GM21786 (cell line): ENCODE data around the gene PNPLA2.
A peak's percentile ranks its signal among the peaks of the same experiment; 100 is the strongest.

ENCODE experiments used
- ATAC-seq: cut with Tn5 transposase; IDR thresholded peaks from one replicate; pipeline ENCODE4 v1.9.1; 2021; ENCODE audit not compliant: unreplicated experiment

Gene PNPLA2

DNA sequence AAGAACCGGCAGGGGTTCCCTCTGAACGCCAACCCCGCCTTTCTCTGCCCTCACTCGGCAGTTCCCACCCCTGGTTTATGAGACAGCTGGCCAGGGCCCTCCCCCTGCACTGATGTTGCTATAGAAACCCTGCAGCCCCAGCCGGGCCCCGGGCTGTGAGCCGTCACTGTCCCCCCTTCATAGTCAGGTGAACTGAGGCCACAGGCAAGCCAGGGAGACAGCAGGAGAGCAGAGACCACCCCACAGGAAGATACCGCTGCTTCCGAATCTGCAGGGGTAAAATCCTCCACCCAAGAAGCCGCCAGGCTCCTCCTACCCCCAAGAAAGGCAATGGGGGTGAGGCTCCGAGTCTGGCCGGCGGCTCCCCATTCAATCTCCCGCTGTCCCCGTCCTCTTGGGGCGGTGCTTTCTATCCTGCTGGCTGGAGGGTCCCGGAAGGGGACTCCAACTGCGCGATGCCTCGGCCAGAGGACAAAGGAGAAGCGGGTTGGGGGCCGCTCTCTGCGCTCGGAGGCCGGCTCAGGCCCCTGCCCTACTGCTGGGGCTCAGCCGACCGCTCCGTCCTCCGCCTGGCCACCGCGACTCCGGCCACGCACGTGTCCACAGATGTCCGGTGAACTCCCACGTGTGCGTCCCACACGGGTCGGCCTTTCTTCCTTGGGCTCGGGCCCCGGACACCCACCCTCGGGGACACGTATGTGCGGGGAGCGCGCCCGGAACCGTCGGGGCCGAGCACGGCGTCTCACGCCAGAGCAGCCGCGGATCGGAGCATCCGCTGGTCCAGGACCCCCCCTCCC, 21.2 kb upstream of the PNPLA2 start:
- peak; percentile 56 for ATAC-seq

DNA sequence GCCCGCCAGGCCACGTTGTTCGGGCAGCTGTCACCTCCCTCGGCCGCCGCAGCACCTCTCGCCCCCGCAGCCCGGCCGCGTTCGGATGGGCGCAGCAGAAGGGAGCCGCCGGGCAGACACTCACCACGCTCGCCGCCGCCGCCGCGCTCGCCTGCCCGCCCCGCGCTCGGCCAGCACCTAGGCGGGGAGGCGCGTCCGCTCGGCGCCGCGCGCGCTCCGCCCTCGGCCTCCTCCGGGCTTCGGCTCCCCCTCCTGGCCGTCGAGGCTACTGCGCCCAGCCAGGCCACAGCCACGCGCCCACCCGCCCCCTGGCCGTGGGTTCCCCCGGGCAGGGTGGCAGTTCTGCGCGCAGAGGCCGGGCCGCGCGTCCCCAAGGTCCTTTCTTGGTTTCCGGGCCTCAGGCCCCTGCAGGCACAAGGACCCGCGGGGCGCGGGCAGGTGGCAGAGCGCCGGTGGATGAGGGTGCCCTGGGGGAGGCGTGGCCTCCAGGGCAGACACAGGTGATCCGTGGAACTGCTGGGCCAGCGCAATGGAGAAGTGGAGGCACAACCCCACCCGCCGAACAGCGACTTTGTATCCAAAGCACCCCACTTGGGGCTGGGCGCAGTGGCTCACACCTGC, 20.5 kb upstream of the PNPLA2 start, which contains the start of gene SLC25A22:
Gene SLC25A22 (minus strand): TSS at position 189 of the 621 bp plus-strand sequence. CDS start 3,275 bp downstream, outside the sequence.
- ATAC-seq: peak; percentile 49

DNA sequence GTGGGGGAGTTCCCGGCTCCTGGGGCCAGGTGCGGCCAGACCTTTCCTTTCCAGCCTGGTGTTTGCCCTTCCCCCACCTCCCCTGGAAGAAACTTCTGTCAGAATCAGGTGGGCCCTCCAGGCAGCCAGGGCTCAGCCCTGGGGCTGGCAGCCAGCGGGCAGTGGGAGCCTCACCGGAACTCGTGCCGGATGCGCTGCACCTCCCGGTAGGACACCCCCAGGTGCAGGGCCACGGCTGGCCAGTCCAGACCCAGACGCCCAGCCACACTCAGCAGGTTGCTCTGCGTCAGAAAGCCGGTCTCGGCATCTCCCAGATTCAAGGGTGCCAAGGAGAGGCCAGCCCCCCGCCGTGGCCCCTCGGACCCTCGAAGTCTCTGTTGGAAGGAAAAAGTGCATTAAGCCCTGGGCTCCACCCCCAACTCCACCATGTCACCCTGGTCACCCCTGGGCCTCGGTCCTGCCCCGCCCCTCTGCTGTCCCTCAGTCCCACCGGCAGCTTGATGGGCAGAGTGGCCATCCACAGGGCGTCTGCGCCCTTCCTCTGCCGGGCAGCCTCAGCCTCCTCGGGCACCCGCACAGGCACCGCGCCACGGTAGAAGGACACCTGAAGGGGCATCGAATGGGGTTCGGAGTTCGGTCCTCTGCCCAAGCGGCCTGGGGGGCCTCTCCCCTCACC, 18.9 kb upstream of the PNPLA2 start:
- no peak for ATAC-seq

DNA sequence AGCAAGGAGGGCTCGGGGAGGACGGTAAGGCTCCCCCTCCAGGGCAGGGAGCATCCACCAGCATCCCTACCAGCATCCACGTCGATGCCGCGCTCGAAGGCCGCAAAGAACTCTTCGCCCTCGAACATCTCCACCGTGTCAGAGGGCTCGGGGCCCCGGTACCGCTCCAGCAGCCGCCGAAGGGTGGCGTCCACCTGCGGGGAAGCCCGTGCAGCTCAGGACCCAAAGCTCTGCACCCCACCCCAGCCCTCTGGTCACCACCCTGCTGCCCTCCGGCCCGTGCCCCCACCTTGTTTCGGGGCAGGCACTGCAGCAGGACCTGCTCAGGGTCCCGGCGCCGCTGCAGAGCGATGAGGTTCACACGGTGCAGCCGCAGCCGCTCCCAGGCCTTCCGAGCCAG, 18.2 kb upstream of the PNPLA2 start:
- no peak for ATAC-seq

DNA sequence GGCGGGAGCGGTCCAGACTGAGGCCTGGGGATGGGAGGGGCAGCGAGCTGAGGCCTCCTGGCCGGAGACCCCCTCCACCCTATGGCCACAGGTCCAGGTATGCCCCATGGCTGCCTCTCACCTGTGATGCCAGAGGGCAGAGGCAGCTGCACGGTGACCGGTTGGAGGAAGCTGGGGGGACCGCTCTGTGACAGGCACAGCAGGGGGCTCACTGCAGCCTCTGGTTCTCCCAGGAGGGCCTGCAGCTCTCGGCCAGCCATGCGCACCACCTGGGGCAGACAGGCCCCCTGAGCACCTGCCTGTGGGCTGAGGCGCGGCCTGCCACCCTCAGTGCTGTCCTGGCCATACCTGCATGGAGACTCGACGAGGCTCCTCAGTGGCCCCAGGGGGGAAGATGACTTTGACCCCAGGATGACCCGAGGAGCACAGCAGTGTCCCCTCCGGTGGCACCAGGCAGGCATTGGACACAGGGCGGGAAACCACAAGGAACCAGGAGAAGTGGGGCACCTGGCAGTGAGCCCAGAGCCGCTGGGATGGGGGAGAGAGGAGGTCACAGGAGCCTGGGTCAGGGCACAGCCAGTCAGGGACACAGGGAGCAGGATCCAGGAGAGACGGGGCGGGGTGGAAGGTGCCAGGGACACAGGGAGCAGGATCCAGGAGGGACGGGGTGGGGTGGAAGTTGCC, 17.5 kb upstream of the PNPLA2 start:
- no peak for ATAC-seq

DNA sequence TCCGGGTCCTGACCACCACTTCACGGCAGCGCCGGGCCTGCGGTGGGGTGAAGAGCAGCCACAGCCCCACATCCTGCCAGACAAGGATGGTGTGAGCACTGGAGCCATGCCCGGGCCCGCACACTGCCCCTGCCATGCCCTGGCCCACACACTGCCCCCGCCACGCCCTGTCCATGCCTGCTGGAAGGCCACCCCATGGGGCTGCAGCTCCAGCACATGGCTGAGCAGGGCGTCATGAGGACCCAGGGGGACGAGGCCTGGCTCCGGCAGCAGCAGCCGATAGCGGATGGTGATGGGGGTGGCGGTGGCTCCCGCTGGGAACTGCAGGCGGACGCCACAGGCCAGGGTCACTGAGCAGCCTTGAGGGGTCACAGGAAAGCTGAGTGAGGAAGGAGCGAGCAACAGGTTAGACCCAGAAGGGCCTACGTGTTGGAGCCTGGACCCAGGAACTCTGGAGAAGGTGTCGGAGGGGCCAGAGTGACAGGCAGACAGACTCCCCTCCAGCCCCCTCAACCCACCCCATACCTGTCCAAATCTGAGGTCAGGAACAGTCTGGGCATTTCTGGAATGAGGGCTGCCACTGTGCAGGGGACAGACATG, 16.6 kb upstream of the PNPLA2 start:
- ATAC-seq: no peak

DNA sequence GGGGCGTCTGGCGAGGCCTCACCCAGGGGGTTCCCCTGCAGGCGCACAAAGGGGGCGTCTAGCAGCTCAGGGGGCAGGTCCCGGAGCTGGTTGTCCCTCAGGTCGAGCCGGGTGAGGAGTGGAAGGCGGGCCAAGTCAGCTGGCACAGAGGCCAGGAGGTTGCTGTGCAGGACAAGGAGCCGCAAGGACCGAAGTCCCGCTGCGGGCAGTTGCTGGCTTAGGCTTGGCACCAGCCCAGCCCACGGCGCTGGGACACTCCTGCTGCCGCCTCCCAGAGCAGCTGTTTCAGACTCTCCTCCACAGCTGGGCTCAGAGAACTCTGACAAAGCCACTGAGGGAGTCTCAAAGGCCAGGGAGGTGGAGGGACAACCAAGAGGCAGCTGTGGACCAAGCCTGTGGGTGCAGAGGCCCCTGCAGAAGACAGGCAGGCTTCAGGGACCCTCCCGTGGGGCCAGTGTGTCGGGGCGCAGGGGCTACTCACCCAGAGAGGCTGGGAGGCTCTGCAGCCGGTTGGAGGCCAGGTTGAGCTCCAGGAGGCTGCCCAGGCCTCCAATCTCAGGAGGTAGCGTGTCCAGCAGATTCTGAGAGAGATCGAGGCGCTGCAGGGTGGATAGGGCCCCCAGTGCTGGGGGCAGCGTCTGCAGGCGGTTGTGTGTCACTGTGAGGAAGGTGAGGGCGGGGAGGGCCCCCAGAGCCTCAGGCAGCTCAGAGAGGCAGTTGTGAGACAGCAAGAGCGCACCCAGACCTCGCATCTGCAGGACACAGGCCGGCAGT, 15.8 kb upstream of the PNPLA2 start:
- ATAC-seq: no peak

DNA sequence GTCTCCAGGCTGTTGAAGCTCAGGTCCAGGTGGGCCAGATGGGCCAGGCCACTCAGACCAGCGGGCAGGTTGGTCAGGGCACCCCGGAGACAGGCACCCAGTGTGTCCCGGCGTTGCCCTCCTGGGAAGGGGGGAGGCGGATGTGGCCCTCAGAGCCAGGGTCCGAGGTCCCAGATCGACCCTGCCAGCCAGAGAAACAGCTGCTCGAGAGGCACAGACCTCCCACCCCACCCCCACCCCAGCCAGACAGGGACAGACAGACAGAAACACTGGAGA, 15.3 kb upstream of the PNPLA2 start:
- ATAC-seq: no peak

DNA sequence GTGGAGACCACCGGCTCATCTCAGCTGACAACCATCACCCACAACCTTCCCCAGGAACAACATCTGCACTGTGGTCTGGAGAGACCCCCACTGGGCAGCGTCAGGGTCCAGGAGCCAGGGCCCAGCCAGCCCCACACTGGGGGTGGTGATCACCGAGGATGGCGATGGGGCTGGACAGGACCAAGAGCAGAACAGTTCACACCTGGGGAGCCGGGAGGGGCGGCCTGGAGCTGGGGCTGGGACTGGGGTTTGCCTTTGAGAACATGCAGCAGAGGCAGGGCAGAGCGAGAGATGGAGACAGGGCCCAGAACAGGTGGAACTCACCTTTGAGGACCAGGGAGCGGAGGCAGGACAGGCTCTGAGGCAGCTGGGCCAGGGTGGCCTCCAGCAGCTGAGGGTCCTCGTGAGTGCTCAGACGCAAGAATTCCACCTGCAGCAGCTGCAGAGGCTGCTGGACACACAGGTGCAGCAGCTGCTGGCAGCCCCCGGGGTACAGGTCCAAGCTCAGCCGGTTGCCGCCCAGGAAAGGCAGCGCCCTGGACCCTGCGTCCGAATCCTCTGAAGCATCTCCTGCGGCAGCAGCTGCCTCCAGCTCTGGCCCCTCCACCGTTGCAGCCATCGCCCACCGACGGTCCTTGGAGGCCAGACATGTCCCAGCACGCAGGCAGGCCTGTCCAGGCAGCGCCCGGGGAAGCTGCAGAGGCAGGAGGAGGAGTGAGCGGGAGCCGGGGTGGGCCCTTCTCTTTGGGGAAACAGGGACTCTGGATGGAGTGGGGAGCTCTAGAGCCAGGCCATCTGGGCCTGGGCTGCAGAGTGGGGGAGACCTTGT, 14.7 kb upstream of the PNPLA2 start:
- ATAC-seq: no peak

DNA sequence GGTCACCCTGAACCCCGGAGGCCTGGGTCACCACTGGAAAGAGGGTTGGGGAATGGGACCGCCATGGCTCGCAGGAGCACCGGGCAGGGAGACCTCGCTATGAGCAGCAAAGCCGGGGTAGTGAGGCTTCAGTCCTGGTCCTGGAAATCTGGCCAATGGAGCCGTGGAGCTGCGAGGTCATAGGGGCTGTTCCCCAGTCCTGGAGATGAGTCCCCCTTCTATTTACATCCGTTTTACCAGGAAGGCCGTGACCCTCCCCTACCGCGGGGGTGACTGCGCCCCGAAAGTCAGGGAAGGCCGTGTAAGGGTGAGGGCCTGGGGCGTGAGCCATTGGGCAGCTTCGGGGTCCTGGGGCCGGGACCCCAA, 14.1 kb upstream of the PNPLA2 start:
- no peak for ATAC-seq

DNA sequence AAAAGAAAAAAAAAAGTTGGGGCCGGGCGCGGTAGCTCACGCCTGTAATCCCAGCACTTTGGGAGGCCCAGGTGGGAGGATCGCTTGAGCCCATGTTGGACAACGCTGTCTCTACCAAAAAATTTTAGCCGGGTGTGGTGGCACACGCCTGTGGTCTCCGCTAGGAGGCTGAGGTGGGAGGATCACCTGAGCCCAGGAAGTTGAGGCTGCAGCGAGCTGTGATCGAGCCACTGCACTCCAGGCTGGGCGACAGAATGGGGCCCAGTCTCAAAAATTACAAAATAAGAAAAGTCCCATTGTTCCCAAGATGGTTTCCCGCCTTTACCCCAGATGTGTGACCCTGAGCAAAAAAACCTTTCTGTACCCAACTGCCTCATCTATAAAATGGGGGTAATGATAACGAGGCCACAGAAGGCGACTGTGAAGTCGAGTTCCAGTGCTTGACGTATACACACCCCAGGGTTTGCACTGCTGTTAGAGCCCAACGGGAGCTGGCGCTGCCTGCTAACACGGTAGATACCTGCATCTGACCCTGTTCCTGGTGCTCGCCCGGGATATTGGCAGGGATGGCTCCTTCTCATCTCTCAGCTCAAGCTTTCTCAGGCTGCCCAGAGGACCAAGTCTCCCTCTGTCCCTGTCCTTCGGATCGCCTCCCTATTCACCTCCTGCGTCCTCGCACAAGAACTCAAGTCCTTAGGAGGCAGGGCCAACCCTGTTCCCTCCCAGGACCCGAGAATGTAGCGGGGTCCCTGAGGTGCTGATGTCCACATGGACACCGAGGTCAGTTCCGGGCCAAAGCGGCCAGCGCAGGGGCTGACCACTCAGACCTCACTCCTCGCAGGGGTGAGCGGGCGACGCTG, 10.1 kb upstream of the PNPLA2 start:
- no peak for ATAC-seq

DNA sequence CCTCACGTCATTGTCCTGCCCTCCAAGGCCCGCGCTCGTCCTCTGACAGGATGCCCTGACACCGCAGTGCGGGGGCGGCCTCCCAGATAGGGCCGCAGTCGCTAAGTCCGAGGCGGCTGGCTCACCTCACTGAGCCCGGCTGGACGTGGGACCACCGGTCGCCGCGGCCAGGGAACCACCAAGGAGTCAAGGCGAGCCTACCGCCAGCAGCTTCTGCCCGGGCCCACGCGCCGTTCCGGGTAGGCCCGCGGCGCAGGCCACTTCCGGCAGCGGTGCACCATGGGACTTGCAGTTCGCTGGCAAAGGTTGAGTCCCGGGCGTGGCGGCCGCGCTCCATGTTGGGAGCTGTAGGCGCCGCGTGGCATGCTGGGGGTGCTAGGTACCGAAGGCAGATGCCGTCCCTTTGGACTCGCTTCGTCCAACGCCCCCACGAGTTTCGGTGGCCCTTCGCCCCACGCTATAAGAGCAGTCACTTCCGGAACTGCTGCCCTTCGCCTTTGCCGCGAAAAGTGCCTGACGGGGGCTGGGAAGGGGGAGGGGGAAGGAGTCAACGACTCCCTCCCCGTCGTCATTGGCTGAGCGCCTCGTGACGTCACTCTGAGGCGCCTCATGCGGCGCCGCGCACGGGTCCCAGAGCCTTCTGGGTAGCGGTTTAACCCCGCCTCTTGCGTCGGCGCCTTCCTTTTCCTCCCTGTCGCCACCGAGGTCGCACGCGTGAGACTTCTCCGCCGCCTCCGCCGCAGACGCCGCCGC, 9.3 kb upstream of the PNPLA2 start, which contains the start of gene RPLP2:
Gene RPLP2 (plus strand): TSS at position 681 of the 753 bp plus-strand sequence. CDS start 268 bp downstream, outside the sequence.
- peak; percentile 72 for ATAC-seq

DNA sequence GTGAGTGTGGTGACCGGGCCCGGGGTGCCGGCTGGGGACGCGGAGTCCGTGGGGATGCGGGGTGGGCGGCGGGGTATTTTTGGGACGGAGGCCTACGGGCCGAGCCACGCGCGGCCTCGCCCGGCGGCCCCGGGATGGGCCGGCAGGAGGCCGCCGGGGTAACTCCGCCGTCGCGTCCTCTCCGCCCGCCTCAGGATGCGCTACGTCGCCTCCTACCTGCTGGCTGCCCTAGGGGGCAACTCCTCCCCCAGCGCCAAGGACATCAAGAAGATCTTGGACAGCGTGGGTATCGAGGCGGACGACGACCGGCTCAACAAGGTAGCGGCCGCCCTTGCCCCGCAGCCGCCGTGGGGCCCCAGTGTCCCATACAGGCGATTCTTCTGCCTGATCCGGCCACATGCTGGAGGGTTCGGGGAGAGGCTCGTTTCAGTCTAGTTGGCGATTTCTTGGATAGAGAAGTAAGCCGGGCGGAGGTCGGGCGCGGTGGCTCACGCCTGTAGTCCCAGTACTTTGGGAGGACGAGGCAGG, 8.6 kb upstream of the PNPLA2 start:
- ATAC-seq: peak; percentile 6

DNA sequence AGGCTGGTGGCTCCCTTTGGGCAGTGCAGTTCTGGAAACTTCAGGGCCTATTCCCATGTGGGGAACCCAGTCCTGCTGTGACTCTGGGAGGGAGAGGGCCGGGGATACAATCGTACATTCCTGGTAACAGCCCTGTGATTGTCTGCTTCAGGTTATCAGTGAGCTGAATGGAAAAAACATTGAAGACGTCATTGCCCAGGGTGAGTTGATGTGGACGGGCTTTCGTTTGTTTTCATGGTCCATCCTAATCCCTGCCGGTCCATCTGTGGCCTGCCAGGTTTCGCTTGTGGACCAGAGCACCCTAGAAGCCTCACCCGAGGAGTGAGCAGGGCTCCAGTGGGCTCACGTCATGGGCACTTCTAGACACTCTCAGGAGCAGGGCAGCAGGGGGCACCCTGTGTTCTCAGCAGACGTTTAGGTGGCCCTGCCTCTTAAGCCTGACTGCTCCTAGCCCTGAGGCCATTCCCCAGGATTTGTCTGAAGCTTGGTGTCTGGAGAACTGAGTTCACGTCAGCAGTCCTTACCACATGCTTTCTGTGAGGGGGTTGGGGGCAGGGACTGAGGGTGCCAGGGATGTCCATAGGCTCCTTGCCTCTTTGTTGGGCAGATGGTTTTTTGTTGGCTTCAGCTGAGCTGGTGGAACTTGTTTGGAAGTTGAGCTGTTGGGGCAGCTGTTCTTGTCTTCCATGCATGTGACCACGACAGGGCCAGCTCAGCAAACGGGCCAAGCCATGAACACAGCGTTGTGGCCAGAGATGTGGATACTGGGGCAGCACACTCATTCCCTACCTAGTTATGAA, 7.1 kb upstream of the PNPLA2 start:
- ATAC-seq: no peak

DNA sequence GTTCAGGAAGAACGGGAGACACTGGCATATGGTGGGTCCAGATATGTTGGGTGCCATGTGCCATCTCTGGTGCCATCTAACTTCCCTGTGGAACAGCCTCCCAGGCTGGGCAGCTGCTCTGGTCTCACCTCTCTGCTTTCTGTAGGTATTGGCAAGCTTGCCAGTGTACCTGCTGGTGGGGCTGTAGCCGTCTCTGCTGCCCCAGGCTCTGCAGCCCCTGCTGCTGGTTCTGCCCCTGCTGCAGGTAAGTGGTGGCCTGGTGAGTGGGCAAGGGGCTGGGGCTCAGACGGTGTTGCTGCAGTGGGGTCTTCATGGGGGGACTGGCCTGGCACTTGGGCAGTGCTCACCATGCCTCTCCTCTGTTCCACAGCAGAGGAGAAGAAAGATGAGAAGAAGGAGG, 6.3 kb upstream of the PNPLA2 start:
- no peak for ATAC-seq

DNA sequence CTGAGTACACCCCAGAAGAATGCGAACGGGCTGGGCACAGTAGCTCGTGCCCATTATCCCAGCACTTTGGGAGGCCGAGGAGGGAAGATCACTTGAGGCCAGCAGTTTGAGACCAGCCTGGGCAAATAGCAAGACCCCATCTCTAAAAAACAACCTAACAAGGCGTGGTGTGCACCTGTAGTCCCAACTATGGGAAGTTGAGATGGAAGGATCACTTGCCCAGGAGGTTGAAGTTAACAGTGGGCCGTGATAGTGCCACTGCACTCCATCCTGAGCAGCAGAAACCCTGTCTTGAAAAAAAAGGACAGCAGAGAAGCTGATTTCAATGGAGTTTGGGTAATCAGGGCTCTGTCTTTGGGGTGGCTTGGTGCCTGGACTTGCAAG, 5.7 kb upstream of the PNPLA2 start:
- no peak for ATAC-seq
